Articular chondrocyte of knee joint (primary cell): Measurements from ENCODE around the gene SGCA. TPM values are rescaled to one million over a fixed set of nuclear protein-coding genes. Genes with fewer than 3 reads are reported as not detected.

Experiments used
- total RNA-seq: library from RNA; depleted of rRNA; stranded (reverse); fragments of >200 nt; gene quantifications from 2 replicates; pipeline ENCODE4 v1.2.3, GENCODE V29; 2012

SGCA gene
- total RNA-seq: 9.8 and 13.3 TPM in 2 replicates

DNA sequence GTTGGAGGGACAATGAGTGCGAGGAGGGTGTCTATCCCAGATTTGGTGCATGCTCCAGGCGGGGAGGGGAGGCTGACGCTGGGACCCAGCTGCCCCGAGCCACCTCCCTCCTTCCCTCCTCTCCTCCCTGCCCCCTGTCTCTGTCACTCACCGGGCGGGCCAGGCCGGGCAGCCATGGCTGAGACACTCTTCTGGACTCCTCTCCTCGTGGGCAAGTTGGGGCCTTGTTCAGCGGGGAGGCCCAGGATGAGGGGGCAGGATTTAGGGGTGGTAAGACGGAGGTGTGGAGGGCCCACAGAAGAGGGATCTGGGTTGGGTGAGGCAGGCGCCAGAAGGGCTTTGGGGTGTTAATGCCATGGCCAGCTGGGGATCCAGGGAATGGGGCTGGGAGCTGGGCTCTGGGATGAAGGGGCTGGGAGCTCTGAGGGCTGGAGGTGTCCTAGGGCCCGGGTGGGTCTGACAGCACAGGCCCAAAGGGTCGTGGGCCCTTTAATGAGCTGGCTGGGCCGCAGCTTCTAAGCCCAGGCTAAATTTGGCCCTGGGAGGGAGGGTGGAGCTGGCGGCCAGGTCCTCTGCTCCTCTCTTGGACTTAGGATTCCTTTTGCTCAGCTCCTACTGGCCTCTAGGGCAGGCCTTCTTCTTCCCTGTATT lies at the start of gene SGCA:
TSS of gene SGCA (plus strand) at position 139 of the 651 bp plus-strand sequence. CDS start at position 175, 36 bp downstream.

GRCh38 chr17:50129728-50130558 lies 35.9 kb upstream of the SGCA start, which contains the start of gene SAMD14:
TSS of gene SAMD14 (minus strand) at chr17:50130160. CDS start at chr17:50124959, 5,201 bp downstream.

GRCh38 chr17:50150354-50151040 lies 15.3 kb upstream of the SGCA start, which contains the start of gene PPP1R9B:
TSS of gene PPP1R9B (minus strand) at chr17:50150677. CDS start at chr17:50150513, 164 bp downstream.

DNA sequence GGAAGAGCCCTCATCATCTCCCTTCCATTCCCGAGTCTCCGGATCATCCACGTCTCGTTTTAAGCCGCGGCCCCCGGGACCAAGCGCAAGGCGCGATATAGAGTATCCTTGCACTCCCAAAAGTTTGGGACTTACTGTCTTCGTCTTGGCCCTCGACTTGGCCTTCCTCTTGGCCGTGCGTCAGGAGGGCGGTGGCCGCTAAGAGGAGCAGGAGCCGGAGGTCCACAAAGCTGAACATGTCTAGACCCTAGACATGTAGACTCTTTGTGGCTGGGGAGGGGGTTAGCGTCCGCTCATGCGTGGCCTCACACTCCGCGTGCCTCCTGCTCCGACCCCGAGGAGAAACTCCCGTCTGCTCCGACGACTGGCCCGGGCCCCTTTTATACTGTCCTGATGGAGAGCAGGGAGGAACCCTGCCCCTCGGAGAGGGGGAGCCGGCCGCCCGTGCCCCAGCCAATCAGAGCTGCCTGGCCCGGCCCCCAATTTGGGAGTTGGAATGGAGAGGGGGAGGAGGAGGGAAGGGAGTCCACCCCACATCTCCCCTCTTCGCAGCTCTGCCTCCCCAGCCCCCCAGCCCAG lies 35.6 kb downstream of the SGCA start, which contains the start of gene COL1A1:
TSS of gene COL1A1 (minus strand) at position 356 of the 579 bp plus-strand sequence. CDS start at position 238, 118 bp downstream.

Other genes starting within 250 kb of the SGCA start
- 1.8 and 8.0 TPM in 2 replicates for gene DLX4, start 196.8 kb upstream of the SGCA start, total RNA-seq
- 6.5 and 8.6 TPM in 2 replicates for gene DLX3, start 170.8 kb upstream of the SGCA start, total RNA-seq
- gene ITGA3, start 109.9 kb upstream of the SGCA start, total RNA-seq: 62.0 and 84.3 TPM in 2 replicates
- gene PDK2, start 70.7 kb upstream of the SGCA start, total RNA-seq: 32.4 and 37.0 TPM in 2 replicates
- gene SAMD14, start 35.8 kb upstream of the SGCA start, total RNA-seq: 0.86 and 1.0 TPM in 2 replicates
- 51.7 and 52.9 TPM in 2 replicates for gene PPP1R9B, start 15.3 kb upstream of the SGCA start, total RNA-seq
- 1,350 and 1,566 TPM in 2 replicates for gene COL1A1, start 35.6 kb downstream of the SGCA start, total RNA-seq
- under 0.01 TPM in 1 of 2 replicates, not detected in the other for gene TMEM92, start 108.5 kb downstream of the SGCA start, total RNA-seq
- 30.9 and 31.8 TPM in 2 replicates for gene XYLT2, start 180.1 kb downstream of the SGCA start, total RNA-seq
- gene MRPL27, start 207.2 kb downstream of the SGCA start, total RNA-seq: 61.0 and 64.1 TPM in 2 replicates
- gene EME1, start 207.2 kb downstream of the SGCA start, total RNA-seq: 3.0 and 3.1 TPM in 2 replicates
- gene LRRC59, start 231.5 kb downstream of the SGCA start, total RNA-seq: 139 and 158 TPM in 2 replicates